Astrocyte (in vitro differentiated cells and primary cell): ENCODE measurements around the gene POU2AF1. TPM values are rescaled to one million over a fixed set of nuclear protein-coding genes. Genes with fewer than 3 reads are reported as not detected.

ENCODE experiments used
- DNase-seq: peaks from one replicate; pipeline ENCODE4 v3.0.0-alpha.2; 2010; ENCODE audit warnings: low read depth
- FAIRE-seq: peaks from 2 replicates; lab custom pipeline; 2011; peaks lifted over from hg19 to GRCh38; lab: Jason Lieb, UNC
- H2AFZ ChIP-seq: 2 replicates; pipeline ENCODE4 v1.6.0; 2012; ENCODE audit warnings: low read depth, low read length, inconsistent platforms
- H3K27ac ChIP-seq: 2 replicates; pipeline ENCODE4 v1.5.1; 2011; ENCODE audit warnings: low read depth, low read length, inconsistent platforms
- H3K27me3 ChIP-seq: 2 replicates; pipeline ENCODE4 v1.6.0; 2011; ENCODE audit warnings: low read length, inconsistent platforms; ENCODE audit not compliant: insufficient read depth
- H3K36me3 ChIP-seq: 2 replicates; pipeline ENCODE4 v1.5.1; 2011; ENCODE audit warnings: low read length, inconsistent platforms; ENCODE audit not compliant: insufficient read depth
- H3K4me1 ChIP-seq: 2 replicates; pipeline ENCODE4 v1.5.1; 2011; ENCODE audit warnings: low read length, inconsistent platforms; ENCODE audit not compliant: insufficient read depth
- H3K4me2 ChIP-seq: 2 replicates; pipeline ENCODE4 v1.6.0; 2012; ENCODE audit warnings: low read length, inconsistent platforms
- H3K4me3 ChIP-seq: 2 replicates; pipeline ENCODE4 v1.5.1; 2011; ENCODE audit warnings: low read depth, mild to moderate bottlenecking, low read length, inconsistent platforms; ENCODE audit not compliant: insufficient read depth
- H3K79me2 ChIP-seq: 2 replicates; pipeline ENCODE4 v1.6.0; 2012; ENCODE audit warnings: mild to moderate bottlenecking, low read length, inconsistent platforms; ENCODE audit not compliant: insufficient read depth
- H3K9ac ChIP-seq: 2 replicates; pipeline ENCODE4 v1.6.0; 2012; ENCODE audit warnings: mild to moderate bottlenecking, low read length, inconsistent platforms
- H3K9me3 ChIP-seq: 2 replicates; pipeline ENCODE4 v1.5.1; 2012; ENCODE audit warnings: low read depth, mild to moderate bottlenecking, low read length, inconsistent platforms; ENCODE audit not compliant: insufficient read depth
- H4K20me1 ChIP-seq: 2 replicates; pipeline ENCODE4 v1.6.0; 2012; ENCODE audit warnings: low read length, inconsistent platforms; ENCODE audit not compliant: insufficient read depth
- H3K27ac Mint-ChIP-seq: one replicate; pipeline ENCODE4 v1.8.0; 2021; ENCODE audit warnings: mild to moderate bottlenecking, mixed read lengths; ENCODE audit not compliant: unreplicated experiment
- H3K27me3 Mint-ChIP-seq: one replicate; pipeline ENCODE4 v1.8.0; 2021; ENCODE audit warnings: low read depth, mixed read lengths; ENCODE audit not compliant: unreplicated experiment
- H3K36me3 Mint-ChIP-seq: one replicate; pipeline ENCODE4 v1.8.0; 2021; ENCODE audit warnings: low read depth, mixed read lengths; ENCODE audit not compliant: unreplicated experiment
- H3K4me1 Mint-ChIP-seq: one replicate; pipeline ENCODE4 v1.8.0; 2021; ENCODE audit warnings: low read depth, mixed read lengths; ENCODE audit not compliant: unreplicated experiment
- H3K4me3 Mint-ChIP-seq: one replicate; pipeline ENCODE4 v1.8.0; 2021; ENCODE audit warnings: mild to moderate bottlenecking, moderate library complexity, mixed read lengths; ENCODE audit not compliant: unreplicated experiment
- H3K9me3 Mint-ChIP-seq: one replicate; pipeline ENCODE4 v1.8.0; 2021; ENCODE audit warnings: mild to moderate bottlenecking, mixed read lengths; ENCODE audit not compliant: unreplicated experiment
- EZH2 ChIP-seq: IDR thresholded peaks from 2 replicates; pipeline ENCODE4 v1.6.1; 2012; ENCODE audit warnings: mild to moderate bottlenecking, low read length, inconsistent platforms; ENCODE audit not compliant: insufficient read depth
- total RNA-seq: library from RNA; stranded (reverse); gene quantifications from 2 replicates; pipeline ENCODE4 v1.2.1, GENCODE V29; 2021
- TF ChIP-seq, protein P1 (sequence below): IDR thresholded peaks from 2 replicates; pipeline ENCODE4 v1.5.1; 2011; ENCODE audit warnings: low read depth, mild to moderate bottlenecking, inconsistent platforms, low read length, moderate library complexity; ENCODE audit not compliant: insufficient read depth

Gene POU2AF1
- total RNA-seq, 1 donor from 2014 or later = not detected

DNA sequence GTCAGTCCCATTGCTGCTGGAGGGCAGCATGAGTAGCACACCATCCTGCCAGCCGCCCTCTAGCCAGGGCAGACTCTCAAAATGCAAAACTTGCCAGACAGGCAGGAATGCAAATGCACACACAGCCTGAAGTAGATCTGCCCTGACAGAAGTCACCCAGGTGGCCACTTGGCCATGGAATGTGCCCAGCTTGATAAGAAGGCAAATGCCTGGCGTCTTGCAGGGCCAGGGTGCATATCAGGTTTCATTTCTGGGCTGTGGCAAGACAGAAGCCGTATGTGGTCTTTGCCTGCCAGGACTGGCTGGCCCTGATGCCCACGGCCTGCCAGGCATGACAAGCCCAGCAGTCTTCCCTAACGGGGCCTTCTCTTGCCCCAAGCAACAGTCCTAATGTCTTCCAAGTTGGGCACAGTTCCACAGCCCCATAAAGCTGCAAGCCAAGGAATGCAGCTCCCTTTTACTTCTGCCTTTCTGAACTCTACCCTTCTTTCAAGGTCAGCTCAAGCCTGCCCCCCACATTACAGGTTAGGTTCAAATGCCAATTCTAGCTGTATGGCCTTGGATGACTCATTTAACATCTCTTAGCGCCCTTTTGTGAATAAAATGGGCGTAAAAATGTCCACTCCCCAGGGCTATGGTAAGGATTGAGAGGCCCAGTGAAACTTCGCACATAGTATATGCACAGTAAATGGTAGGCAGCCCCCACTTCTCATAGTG, 51.0 kb downstream of the POU2AF1 start:
- H3K4me3 Mint-ChIP-seq = no peak overlapping the region
- H3K79me2 ChIP-seq = no peaks in the 10 kb centered on the region
- H3K9me3 ChIP-seq = no peaks in the 10 kb centered on the region
- DNase-seq (no peak), FAIRE-seq (no peak)
- H3K27me3 ChIP-seq = no peaks in the 10 kb centered on the region
- no peak overlapping the region for H3K27ac ChIP-seq
- H3K27me3 Mint-ChIP-seq = peaks cover 10% of the 10 kb centered on the region
- H3K27ac Mint-ChIP-seq = no peak overlapping the region
- peaks cover 7% of the 10 kb centered on the region for H3K4me1 Mint-ChIP-seq
- no peak overlapping the region for H3K9ac ChIP-seq
- H4K20me1 ChIP-seq = no peaks in the 10 kb centered on the region
- H3K36me3 ChIP-seq = no peaks in the 10 kb centered on the region
- no peak overlapping the region for H2AFZ ChIP-seq
- no peaks in the 10 kb centered on the region for H3K36me3 Mint-ChIP-seq
- TF ChIP-seq EZH2 = no peak
- TF ChIP-seq, protein P1, sequence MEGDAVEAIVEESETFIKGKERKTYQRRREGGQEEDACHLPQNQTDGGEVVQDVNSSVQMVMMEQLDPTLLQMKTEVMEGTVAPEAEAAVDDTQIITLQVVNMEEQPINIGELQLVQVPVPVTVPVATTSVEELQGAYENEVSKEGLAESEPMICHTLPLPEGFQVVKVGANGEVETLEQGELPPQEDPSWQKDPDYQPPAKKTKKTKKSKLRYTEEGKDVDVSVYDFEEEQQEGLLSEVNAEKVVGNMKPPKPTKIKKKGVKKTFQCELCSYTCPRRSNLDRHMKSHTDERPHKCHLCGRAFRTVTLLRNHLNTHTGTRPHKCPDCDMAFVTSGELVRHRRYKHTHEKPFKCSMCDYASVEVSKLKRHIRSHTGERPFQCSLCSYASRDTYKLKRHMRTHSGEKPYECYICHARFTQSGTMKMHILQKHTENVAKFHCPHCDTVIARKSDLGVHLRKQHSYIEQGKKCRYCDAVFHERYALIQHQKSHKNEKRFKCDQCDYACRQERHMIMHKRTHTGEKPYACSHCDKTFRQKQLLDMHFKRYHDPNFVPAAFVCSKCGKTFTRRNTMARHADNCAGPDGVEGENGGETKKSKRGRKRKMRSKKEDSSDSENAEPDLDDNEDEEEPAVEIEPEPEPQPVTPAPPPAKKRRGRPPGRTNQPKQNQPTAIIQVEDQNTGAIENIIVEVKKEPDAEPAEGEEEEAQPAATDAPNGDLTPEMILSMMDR = no peak
- no peak overlapping the region for H3K4me2 ChIP-seq
- H3K9me3 Mint-ChIP-seq = peaks cover 4% of the 10 kb centered on the region
- H3K4me3 ChIP-seq = no peak overlapping the region
- peaks cover 3% of the 10 kb centered on the region for H3K4me1 ChIP-seq

DNA sequence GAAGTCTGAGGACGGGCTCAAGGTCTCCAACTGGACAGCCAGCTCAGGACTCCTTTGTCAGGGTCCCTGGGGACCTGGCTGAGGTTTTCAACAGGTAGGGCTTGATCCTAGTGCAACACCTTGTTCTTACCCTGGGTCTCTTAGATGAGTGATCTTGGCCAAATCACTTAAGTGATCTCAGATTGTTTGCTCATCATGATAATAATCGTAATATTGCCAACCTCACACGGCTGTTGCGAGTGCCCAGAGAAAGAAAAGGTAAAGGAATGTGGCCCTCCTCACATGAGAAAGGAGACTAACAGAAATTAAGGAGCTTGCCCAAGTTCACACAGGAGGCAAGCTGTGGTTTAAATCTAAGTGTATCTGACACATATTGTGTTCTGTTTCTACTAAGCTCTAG, 52.3 kb downstream of the POU2AF1 start:
- no peak for DNase-seq
- Mint-ChIP-seq H3K4me3 (no peak overlapping the region), H3K36me3 (no peaks in the 10 kb centered on the region), H3K9me3 (peaks cover 4% of the 10 kb centered on the region), H3K4me1 (peaks cover 7% of the 10 kb centered on the region), H3K27ac (no peak overlapping the region), H3K27me3 (peaks cover 13% of the 10 kb centered on the region)
- H3K9ac ChIP-seq = no peak overlapping the region
- no peaks in the 10 kb centered on the region for H3K36me3 ChIP-seq
- H3K4me3 ChIP-seq = no peak overlapping the region
- no peak overlapping the region for H3K4me2 ChIP-seq
- no peaks in the 10 kb centered on the region for H3K27me3 ChIP-seq
- no peak for FAIRE-seq
- no peak overlapping the region for H3K27ac ChIP-seq
- no peak for TF ChIP-seq EZH2
- TF ChIP-seq, protein P1 = no peak
- no peaks in the 10 kb centered on the region for H3K79me2 ChIP-seq
- H3K4me1 ChIP-seq = peaks cover 3% of the 10 kb centered on the region
- no peak overlapping the region for H2AFZ ChIP-seq
- H3K9me3 ChIP-seq = no peaks in the 10 kb centered on the region
- H4K20me1 ChIP-seq = no peaks in the 10 kb centered on the region

DNA sequence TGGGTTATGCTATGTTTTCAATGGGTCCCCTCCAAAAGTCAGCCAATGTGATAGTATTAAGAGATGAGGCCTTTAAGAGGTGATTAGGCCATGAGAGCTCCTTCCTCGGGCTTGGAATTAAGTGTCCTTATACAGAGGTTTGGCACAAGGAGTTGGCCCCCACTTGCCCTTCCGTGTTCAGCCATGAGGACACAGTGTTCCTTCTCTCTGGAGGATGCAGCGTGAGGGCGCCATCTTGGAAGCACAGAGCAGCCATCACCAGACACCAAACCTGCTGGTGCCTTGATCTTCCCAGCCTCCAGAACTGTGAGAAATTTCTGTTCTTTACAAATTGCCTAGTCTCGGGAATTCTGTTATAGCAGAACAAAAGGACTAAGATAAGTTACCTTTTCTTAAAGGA, 53.8 kb downstream of the POU2AF1 start:
- H3K27me3 Mint-ChIP-seq = peaks cover 9% of the 10 kb centered on the region

More for the DNA sequence above, 53.8 kb downstream of the POU2AF1 start:
- Histone ChIP-seq H3K4me3 (no peak overlapping the region), H3K27ac (no peak overlapping the region), H4K20me1 (no peaks in the 10 kb centered on the region), H3K9me3 (no peaks in the 10 kb centered on the region), H3K36me3 (no peaks in the 10 kb centered on the region), H3K4me1 (peaks cover 3% of the 10 kb centered on the region), H3K4me2 (no peak overlapping the region), H3K79me2 (no peaks in the 10 kb centered on the region), H3K27me3 (no peaks in the 10 kb centered on the region), H3K9ac (no peak overlapping the region), H2AFZ (no peak overlapping the region)
- peaks cover 10% of the 10 kb centered on the region for H3K4me1 Mint-ChIP-seq
- no peaks in the 10 kb centered on the region for H3K36me3 Mint-ChIP-seq
- FAIRE-seq (no peak), DNase-seq (no peak)
- no peak overlapping the region for H3K4me3 Mint-ChIP-seq
- no peak for TF ChIP-seq EZH2
- TF ChIP-seq, protein P1 = no peak
- H3K27ac Mint-ChIP-seq = no peak overlapping the region
- peaks cover 4% of the 10 kb centered on the region for H3K9me3 Mint-ChIP-seq
